Transverse colon (tissue), 4 donors: ENCODE measurements around the gene RAB4B. TPM values are rescaled to one million over a fixed set of nuclear protein-coding genes. Genes with fewer than 3 reads are reported as not detected.
"Not testable (repeated sequence)": the region's sequence is repeated elsewhere in the genome, so short reads cannot be mapped to it uniquely, and the experiment has no call there.

Experiments
- DNase-seq: peaks from one replicate; pipeline ENCODE4 v3.0.0-alpha.2; 2019
- H3K27ac ChIP-seq, 4 donors: fragments of 200-600 bp; sonication (generic); 2 replicates each; pipeline ENCODE4 v1.5.1; 2016 to 2018; ENCODE audit warnings: inconsistent platforms in 4 of 4
- H3K27me3 ChIP-seq: fragments of 200-600 bp; sonication (generic); 2 replicates; pipeline ENCODE4 v1.5.1; 2017; ENCODE audit warnings: inconsistent platforms
- H3K36me3 ChIP-seq, 4 donors: fragments of 200-600 bp; sonication (generic); 2 replicates each; pipeline ENCODE4 v1.5.1; 2017 to 2019; ENCODE audit warnings: inconsistent platforms in 4 of 4
- H3K4me1 ChIP-seq, 4 donors: fragments of 200-600 bp; sonication (generic); 2 replicates each; pipeline ENCODE4 v1.5.1; 2017 to 2020; ENCODE audit warnings: inconsistent platforms in 4 of 4
- H3K4me3 ChIP-seq, 4 donors: fragments of 200-600 bp; sonication (generic); 1 replicate in 1 of 4; 2 replicates in 3 of 4; pipeline versions ENCODE4 v1.5.1 to v1.6.1; 2017 to 2019; ENCODE audit warnings: inconsistent platforms in 4 of 4
- H3K9me3 ChIP-seq, 2 donors: fragments of 200-600 bp; sonication (generic); 2 replicates each; pipeline ENCODE4 v1.5.1; 2017 to 2019; ENCODE audit warnings: inconsistent platforms in 2 of 2
- EP300 ChIP-seq: sonication (generic); formaldehyde crosslinking; IDR thresholded peaks from one replicate; pipeline ENCODE4 v1.6.1; 2017; ENCODE audit warnings: antibody characterized with exemption, low read depth
- POLR2A ChIP-seq: fragments of 450-650 bp; IDR thresholded peaks from one replicate; pipeline ENCODE4 v1.6.1; 2016; ENCODE audit warnings: antibody characterized with exemption, mild to moderate bottlenecking, moderate library complexity
- POLR2AphosphoS5 ChIP-seq, 3 donors: sonication (generic); formaldehyde crosslinking; IDR thresholded peaks; one replicate each; pipeline ENCODE4 v1.6.1; 2016; ENCODE audit warnings: antibody characterized with exemption in 3 of 3
- WGBS, 2 donors: methylation state at CpG; one replicate each; pipeline ENCODE4 v1.1.5; 2018; ENCODE audit warnings: low coverage in 1 of 2; 5-methylcytosine and 5-hydroxymethylcytosine counted together
- in situ Hi-C, 4 donors: fragments of 200-750 bp; cut with MboI; loops; one replicate each; pipeline versions ENCODE4 v1.15.0 to v1.15.1; 2017; ENCODE audit warnings: low sequenced_read_pairs in 3 of 4, low pct_ligation_motif_present in 1 of 4, low pct_unique_long_range_greater_than_20kb in 1 of 4
- intact Hi-C: fragments of 100-400 bp; cut with DNase I; formaldehyde crosslinking; loops from one replicate; pipeline ENCODE4 v1.15.1; 2023; ENCODE audit warnings: low total_unique reads
- total RNA-seq, 4 donors: library from RNA; depleted of rRNA; stranded (reverse); fragments of >200 nt; gene quantifications; one replicate each; pipeline ENCODE4 v1.1.0, GENCODE V29; 2016
- TF ChIP-seq, protein P1 (sequence below), 5 experiments: fragments of 200-600 bp in 3 of 5; fragments of 450-650 bp in 2 of 5; sonication (generic) in 3 of 5; IDR thresholded peaks; 1 replicate in 2 of 5; 2 replicates in 3 of 5; pipeline ENCODE4 v1.5.1; 2016 to 2017; ENCODE audit warnings: antibody characterized with exemption in 5 of 5, inconsistent platforms in 3 of 5, mild to moderate bottlenecking in 2 of 5, moderate library complexity in 1 of 5

Gene RAB4B
- total RNA-seq, 4 donors from 2014 or later: 25.9 to 84.2 (median 68.1) TPM

GRCh38 chr19:40811478-40812341 lies 33.7 kb downstream of the RAB4B start:
- no peaks in the 10 kb centered on the region for H3K36me3 ChIP-seq
- in situ Hi-C loops (loop anchor here in 2 of 4 donors (10.0 to 25.0 kb wide), 2 partner anchors 99 to 147 kb away; partner anchors contain the start of genes COQ8B (in 1 of the 2) and ITPKC (in 1 of the 2)), intact Hi-C loops (loop anchor here (5.0 kb wide), 1 partner anchor 321 kb away; no protein-coding TSS in a partner anchor)
- WGBS, 2 donors: 17 to 48% methylated on average over 1 to 32 of the region's 35 CpGs
- DNase-seq: no peak
- no peaks in the 10 kb centered on the region for H3K27me3 ChIP-seq
- peaks cover 5 to 48% (median 25%) of the 10 kb centered on the region in 4 donors for H3K4me1 ChIP-seq
- peak overlapping the region; percentile 79 to 89 (median 84) for H3K27ac ChIP-seq
- TF ChIP-seq EP300 (no peak), POLR2AphosphoS5 (IDR thresholded peaks at IDR 0.05) (no peak), POLR2A (no peak)
- TF ChIP-seq, protein P1, sequence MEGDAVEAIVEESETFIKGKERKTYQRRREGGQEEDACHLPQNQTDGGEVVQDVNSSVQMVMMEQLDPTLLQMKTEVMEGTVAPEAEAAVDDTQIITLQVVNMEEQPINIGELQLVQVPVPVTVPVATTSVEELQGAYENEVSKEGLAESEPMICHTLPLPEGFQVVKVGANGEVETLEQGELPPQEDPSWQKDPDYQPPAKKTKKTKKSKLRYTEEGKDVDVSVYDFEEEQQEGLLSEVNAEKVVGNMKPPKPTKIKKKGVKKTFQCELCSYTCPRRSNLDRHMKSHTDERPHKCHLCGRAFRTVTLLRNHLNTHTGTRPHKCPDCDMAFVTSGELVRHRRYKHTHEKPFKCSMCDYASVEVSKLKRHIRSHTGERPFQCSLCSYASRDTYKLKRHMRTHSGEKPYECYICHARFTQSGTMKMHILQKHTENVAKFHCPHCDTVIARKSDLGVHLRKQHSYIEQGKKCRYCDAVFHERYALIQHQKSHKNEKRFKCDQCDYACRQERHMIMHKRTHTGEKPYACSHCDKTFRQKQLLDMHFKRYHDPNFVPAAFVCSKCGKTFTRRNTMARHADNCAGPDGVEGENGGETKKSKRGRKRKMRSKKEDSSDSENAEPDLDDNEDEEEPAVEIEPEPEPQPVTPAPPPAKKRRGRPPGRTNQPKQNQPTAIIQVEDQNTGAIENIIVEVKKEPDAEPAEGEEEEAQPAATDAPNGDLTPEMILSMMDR (IDR thresholded peaks at IDR 0.05): no peak
- H3K4me3 ChIP-seq: peak overlapping the region in 3 of 4 donors; percentile 28 to 53 (median 30)
- no peaks in the 10 kb centered on the region for H3K9me3 ChIP-seq

DNA sequence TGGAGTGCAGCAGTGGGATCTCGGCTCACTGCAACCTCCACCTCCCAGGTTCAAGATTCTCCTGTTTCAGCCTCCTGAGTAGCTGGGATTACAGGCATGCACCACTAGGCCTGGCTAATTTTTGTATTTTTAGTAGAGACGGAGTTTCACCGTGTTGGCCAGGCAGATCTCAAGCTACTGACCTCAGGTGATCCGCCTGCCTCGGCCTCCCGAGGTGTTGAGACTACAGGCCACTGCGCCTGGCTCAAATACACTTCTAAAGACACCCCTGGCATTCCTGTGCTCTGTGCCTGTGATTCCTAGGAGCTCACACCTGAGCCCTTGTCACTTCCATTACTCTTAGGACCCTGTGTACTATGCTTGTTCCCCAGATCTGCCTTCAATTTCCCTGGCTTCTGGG lies 34.5 kb downstream of the RAB4B start:
- 76 to 91% methylated on average over 4 to 7 of the region's 7 CpGs for WGBS, 2 donors

DNA sequence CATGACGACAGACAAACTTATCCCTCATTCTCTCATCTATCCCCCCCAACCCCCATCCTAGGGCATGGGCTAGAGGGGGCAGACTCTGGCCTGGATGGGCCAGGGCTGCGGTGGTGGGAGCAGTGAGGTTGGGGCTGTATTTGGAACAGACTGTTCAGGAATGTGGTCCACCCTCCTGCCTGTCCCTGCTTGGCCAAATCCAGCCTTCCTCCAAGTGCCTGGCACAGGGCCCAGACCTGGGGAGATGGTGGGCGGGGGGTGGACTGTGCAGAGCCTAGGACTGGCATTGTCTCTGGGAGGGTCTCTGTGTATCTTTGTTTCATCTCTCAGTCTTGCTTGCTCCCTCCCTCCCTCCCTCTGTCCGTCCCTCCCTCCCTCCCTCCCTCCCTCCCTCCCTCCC lies 35.1 kb downstream of the RAB4B start:
- no peak for DNase-seq
- Histone ChIP-seq H3K36me3 (no peaks in the 10 kb centered on the region), H3K27me3 (no peaks in the 10 kb centered on the region), H3K4me3 (no peak overlapping the region), H3K9me3 (no peaks in the 10 kb centered on the region), H3K27ac (peak overlapping the region in 1 of 4 donors; percentile 19), H3K4me1 (peaks cover 0 to 37% (median 24%) of the 10 kb centered on the region in 4 donors)
- in situ Hi-C loops: loop anchor here in 2 of 4 donors (10.0 to 25.0 kb wide), 2 partner anchors 101 to 148 kb away; partner anchors contain the start of genes COQ8B (in 1 of the 2) and ITPKC (in 1 of the 2)
- TF ChIP-seq POLR2AphosphoS5 (IDR thresholded peaks at IDR 0.05) (no peak), EP300 (no peak), POLR2A (no peak)
- TF ChIP-seq, protein P1 (IDR thresholded peaks at IDR 0.05): no peak
- intact Hi-C loops: loop anchor here (5.0 kb wide), 1 partner anchor 319 kb away; no protein-coding TSS in a partner anchor
- 64% methylated on average over 4 of the region's 4 CpGs; no CpG with 5 or more reads in 1 of the 2 donors for WGBS, 2 donors

More for the DNA sequence above, 34.5 kb downstream of the RAB4B start:
- in situ Hi-C loops (loop anchor here in 2 of 4 donors (10.0 to 25.0 kb wide), 2 partner anchors 100 to 148 kb away; partner anchors contain the start of genes COQ8B (in 1 of the 2) and ITPKC (in 1 of the 2)), intact Hi-C loops (loop anchor here (5.0 kb wide), 1 partner anchor 320 kb away; no protein-coding TSS in a partner anchor)
- H3K9me3 ChIP-seq, H3K27me3 ChIP-seq, DNase-seq, H3K36me3 ChIP-seq, H3K4me3 ChIP-seq: not testable (repeated sequence)
- peaks cover 0 to 39% (median 24%) of the 10 kb centered on the region in 4 donors for H3K4me1 ChIP-seq
- H3K27ac ChIP-seq: peak overlapping the region in 1 of 4 donors; percentile 19

- H3K9me3 ChIP-seq: no peaks in the 10 kb centered on the region
- TF ChIP-seq POLR2A (no peak), POLR2AphosphoS5 (IDR thresholded peaks at IDR 0.05) (no peak), EP300 (no peak)
- TF ChIP-seq, protein P1 (IDR thresholded peaks at IDR 0.05): no peak
- H3K27ac ChIP-seq: no peak overlapping the region
- peaks cover 10 to 48% (median 28%) of the 10 kb centered on the region in 4 donors for H3K4me1 ChIP-seq
- WGBS, 2 donors: 74 to 83% methylated on average over 3 to 4 of the region's 4 CpGs
- H3K36me3 ChIP-seq: no peaks in the 10 kb centered on the region
- no peak overlapping the region for H3K4me3 ChIP-seq
- in situ Hi-C loops (loop anchor here in 2 of 4 donors (10.0 to 25.0 kb wide), 2 partner anchors 103 to 150 kb away; partner anchors contain the start of genes COQ8B (in 1 of the 2) and ITPKC (in 1 of the 2)), intact Hi-C loops (no loop called here)
- no peak for DNase-seq
- H3K27me3 ChIP-seq: no peaks in the 10 kb centered on the region
These were observed 37.2 kb downstream of the RAB4B start for GRCh38 chr19:40815223-40815622.
